Calu3 (cell line): ENCODE measurements around the gene KDM4B. TPM values are rescaled to one million over a fixed set of nuclear protein-coding genes. Genes with fewer than 3 reads are reported as not detected.

ENCODE experiments used
- BruUV-seq: library from RNA; stranded (reverse); fragments of 400-500 nt; replicated peaks from 2 replicates; lab custom pipeline; 2021; lab: Mats Ljungman, UMichigan
- CTCF ChIA-PET: fragments of 300-600 bp; sonication (Branson Sonifier 250); formaldehyde crosslinking; loops from one replicate; lab custom pipeline; 2022; ENCODE audit warnings: antibody characterized with exemption; lab: Charles Lee
- DNase-seq: peaks from one replicate; pipeline ENCODE4 v3.0.0; 2022
- H3K27ac Mint-ChIP-seq: one replicate; pipeline ENCODE4 v1.8.0; 2022; ENCODE audit warnings: mixed read lengths; ENCODE audit not compliant: unreplicated experiment
- H3K27me3 Mint-ChIP-seq: one replicate; pipeline ENCODE4 v1.8.0; 2022; ENCODE audit warnings: mixed read lengths; ENCODE audit not compliant: unreplicated experiment
- H3K36me3 Mint-ChIP-seq: one replicate; pipeline ENCODE4 v1.8.0; 2022; ENCODE audit warnings: mild to moderate bottlenecking, moderate library complexity, mixed read lengths; ENCODE audit not compliant: insufficient read depth, unreplicated experiment
- H3K4me1 Mint-ChIP-seq: one replicate; pipeline ENCODE4 v1.8.0; 2022; ENCODE audit warnings: mild to moderate bottlenecking, low read depth, mixed read lengths; ENCODE audit not compliant: unreplicated experiment
- H3K4me3 Mint-ChIP-seq: one replicate; pipeline ENCODE4 v1.8.0; 2022; ENCODE audit warnings: mild to moderate bottlenecking, low read depth, moderate library complexity, mixed read lengths; ENCODE audit not compliant: unreplicated experiment
- H3K9me3 Mint-ChIP-seq: one replicate; pipeline ENCODE4 v1.8.0; 2022; ENCODE audit warnings: low read depth, mixed read lengths; ENCODE audit not compliant: unreplicated experiment
- CTCF ChIP-seq: fragments of 200-600 bp; IDR thresholded peaks from one replicate; pipeline ENCODE4 v1.8.0; 2022; ENCODE audit warnings: antibody characterized with exemption; ENCODE audit not compliant: unreplicated experiment
- intact Hi-C: fragments of 100-400 bp; cut with micrococcal nuclease; formaldehyde crosslinking; loops from one replicate; pipeline ENCODE4 v1.10.0; 2022; ENCODE audit not compliant: unreplicated experiment
- total RNA-seq: library from RNA; stranded (reverse); gene quantifications from 2 replicates; pipeline ENCODE4 v1.2.3, GENCODE V29; 2022

KDM4B gene
- total RNA-seq, 1 experiment from 2014 or later, result 13.9 TPM

- Mint-ChIP-seq H3K27ac (no peak overlapping the region), H3K4me1 (peaks cover 5% of the 10 kb centered on the region), H3K27me3 (no peaks in the 10 kb centered on the region), H3K36me3 (no peaks in the 10 kb centered on the region), H3K9me3 (no peaks in the 10 kb centered on the region), H3K4me3 (no peak overlapping the region)
- no peak for TF ChIP-seq CTCF
- no TSS peak for BruUV-seq
- intact Hi-C loops, result no loop called here
- DNase-seq, result no peak
- CTCF ChIA-PET, result no interaction called here
Measured at GRCh38 chr19:4977299-4978174, 8.6 kb downstream of the KDM4B start.

- H3K9me3 Mint-ChIP-seq, result no peaks in the 10 kb centered on the region
- CTCF ChIA-PET, result interaction anchor here (1.3 kb wide), 1 partner anchor 8 kb away, joined by 3 read pairs; no protein-coding TSS in a partner anchor
- no peaks in the 10 kb centered on the region for H3K36me3 Mint-ChIP-seq
- no peak for TF ChIP-seq CTCF
- no TSS peak for BruUV-seq
- H3K4me1 Mint-ChIP-seq, result no peaks in the 10 kb centered on the region
- DNase-seq, result no peak
- H3K27ac Mint-ChIP-seq, result no peak overlapping the region
- H3K4me3 Mint-ChIP-seq, result no peak overlapping the region
- no peaks in the 10 kb centered on the region for H3K27me3 Mint-ChIP-seq
- intact Hi-C loops, result no loop called here
Measured at GRCh38 chr19:4979211-4979807, 10.4 kb downstream of the KDM4B start.

- no peaks in the 10 kb centered on the region for H3K4me1 Mint-ChIP-seq
- intact Hi-C loops, result no loop called here
- no peaks in the 10 kb centered on the region for H3K27me3 Mint-ChIP-seq
- H3K36me3 Mint-ChIP-seq, result no peaks in the 10 kb centered on the region
- TF ChIP-seq CTCF, result no peak
- H3K27ac Mint-ChIP-seq, result no peak overlapping the region
- DNase-seq, result no peak
- H3K9me3 Mint-ChIP-seq, result no peaks in the 10 kb centered on the region
- no TSS peak for BruUV-seq
- no peak overlapping the region for H3K4me3 Mint-ChIP-seq
- CTCF ChIA-PET, result interaction anchor here (0.7 to 1.3 kb wide), 2 partner anchors 9 to 987 kb away, joined by 3 to 4 read pairs; no protein-coding TSS in a partner anchor
Measured at GRCh38 chr19:4980067-4980466, 11.2 kb downstream of the KDM4B start.

DNA sequence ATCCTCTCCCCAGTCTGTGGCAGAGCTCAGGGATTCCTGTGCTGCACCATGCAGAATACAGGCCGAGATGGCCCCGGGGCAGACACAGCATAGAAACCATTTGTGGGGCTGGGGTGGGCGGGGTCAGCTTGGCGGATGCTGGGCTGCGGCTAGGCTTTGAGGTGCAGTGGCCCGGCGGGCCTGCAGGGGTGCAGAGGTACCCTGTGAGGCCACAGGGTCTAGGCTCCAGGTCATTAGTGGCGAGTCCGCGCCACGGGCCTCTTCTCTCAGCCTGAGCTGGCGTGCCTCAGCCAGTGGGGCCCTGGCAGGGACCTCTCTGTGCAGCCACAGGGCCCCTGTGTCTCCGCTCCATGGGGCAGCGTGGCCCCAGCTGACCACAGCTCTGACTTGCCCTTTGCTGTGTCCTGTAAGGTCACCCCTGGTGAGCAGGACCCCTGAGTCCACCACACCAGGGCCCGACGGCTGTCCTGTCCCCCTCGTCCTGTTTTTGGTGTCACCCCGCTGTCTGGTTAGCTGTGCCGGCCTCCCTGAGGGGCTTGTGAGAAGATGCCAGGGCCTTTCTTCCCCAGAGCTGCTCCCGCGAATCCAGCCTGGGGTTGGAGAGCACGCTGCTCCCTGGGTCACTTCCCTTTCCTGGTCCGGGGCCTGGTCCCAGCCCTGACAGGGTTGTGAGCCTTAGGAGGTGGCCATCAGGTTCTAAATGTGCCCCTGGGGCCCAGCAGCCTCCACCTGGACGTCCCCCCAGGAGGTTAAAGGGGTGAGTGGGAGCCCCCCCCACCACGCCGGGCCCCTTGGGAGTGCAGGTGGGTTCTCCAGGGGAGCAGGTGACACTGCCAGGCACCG, 12.1 kb downstream of the KDM4B start:
- H3K36me3 Mint-ChIP-seq, result no peaks in the 10 kb centered on the region
- intact Hi-C loops, result no loop called here
- no peak for TF ChIP-seq CTCF
- DNase-seq, result no peak
- H3K27me3 Mint-ChIP-seq, result no peaks in the 10 kb centered on the region
- no peaks in the 10 kb centered on the region for H3K9me3 Mint-ChIP-seq
- no peak overlapping the region for H3K27ac Mint-ChIP-seq
- no TSS peak for BruUV-seq
- H3K4me3 Mint-ChIP-seq, result no peak overlapping the region
- CTCF ChIA-PET, result no interaction called here
- H3K4me1 Mint-ChIP-seq, result no peaks in the 10 kb centered on the region
